ENCODE measurements around the gene KHNYN. TPM values are rescaled to one million over a fixed set of nuclear protein-coding genes. Genes with fewer than 3 reads are reported as not detected.

The KHNYN gene
- total RNA-seq, 1 experiment from 2014 or later = 33.2 TPM

GRCh38 chr14:24431569-24432258 is 2.0 kb downstream of the KHNYN start (continued):
- TF ChIP-seq, protein P1, sequence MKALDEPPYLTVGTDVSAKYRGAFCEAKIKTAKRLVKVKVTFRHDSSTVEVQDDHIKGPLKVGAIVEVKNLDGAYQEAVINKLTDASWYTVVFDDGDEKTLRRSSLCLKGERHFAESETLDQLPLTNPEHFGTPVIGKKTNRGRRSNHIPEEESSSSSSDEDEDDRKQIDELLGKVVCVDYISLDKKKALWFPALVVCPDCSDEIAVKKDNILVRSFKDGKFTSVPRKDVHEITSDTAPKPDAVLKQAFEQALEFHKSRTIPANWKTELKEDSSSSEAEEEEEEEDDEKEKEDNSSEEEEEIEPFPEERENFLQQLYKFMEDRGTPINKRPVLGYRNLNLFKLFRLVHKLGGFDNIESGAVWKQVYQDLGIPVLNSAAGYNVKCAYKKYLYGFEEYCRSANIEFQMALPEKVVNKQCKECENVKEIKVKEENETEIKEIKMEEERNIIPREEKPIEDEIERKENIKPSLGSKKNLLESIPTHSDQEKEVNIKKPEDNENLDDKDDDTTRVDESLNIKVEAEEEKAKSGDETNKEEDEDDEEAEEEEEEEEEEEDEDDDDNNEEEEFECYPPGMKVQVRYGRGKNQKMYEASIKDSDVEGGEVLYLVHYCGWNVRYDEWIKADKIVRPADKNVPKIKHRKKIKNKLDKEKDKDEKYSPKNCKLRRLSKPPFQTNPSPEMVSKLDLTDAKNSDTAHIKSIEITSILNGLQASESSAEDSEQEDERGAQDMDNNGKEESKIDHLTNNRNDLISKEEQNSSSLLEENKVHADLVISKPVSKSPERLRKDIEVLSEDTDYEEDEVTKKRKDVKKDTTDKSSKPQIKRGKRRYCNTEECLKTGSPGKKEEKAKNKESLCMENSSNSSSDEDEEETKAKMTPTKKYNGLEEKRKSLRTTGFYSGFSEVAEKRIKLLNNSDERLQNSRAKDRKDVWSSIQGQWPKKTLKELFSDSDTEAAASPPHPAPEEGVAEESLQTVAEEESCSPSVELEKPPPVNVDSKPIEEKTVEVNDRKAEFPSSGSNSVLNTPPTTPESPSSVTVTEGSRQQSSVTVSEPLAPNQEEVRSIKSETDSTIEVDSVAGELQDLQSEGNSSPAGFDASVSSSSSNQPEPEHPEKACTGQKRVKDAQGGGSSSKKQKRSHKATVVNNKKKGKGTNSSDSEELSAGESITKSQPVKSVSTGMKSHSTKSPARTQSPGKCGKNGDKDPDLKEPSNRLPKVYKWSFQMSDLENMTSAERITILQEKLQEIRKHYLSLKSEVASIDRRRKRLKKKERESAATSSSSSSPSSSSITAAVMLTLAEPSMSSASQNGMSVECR (CRISPR knock-in tag; IDR thresholded peaks at IDR 0.05; ENCODE audit: borderline replicate concordance) = no peak
- no peak for TF ChIP-seq ATF1 (CRISPR knock-in tag; IDR thresholded peaks at IDR 0.05)
- no peak for TF ChIP-seq IRF2 (CRISPR knock-in tag; IDR thresholded peaks at IDR 0.05; ENCODE audit: borderline replicate concordance, low read depth)
- TF ChIP-seq FOXJ3 (CRISPR knock-in tag; IDR thresholded peaks at IDR 0.05; ENCODE audit: borderline replicate concordance) = no peak
- TF ChIP-seq RORB (CRISPR knock-in tag; IDR thresholded peaks at IDR 0.05) = no peak
- TF ChIP-seq PRRX2 (CRISPR knock-in tag; IDR thresholded peaks at IDR 0.05) = no peak
- TF ChIP-seq, protein P2, sequence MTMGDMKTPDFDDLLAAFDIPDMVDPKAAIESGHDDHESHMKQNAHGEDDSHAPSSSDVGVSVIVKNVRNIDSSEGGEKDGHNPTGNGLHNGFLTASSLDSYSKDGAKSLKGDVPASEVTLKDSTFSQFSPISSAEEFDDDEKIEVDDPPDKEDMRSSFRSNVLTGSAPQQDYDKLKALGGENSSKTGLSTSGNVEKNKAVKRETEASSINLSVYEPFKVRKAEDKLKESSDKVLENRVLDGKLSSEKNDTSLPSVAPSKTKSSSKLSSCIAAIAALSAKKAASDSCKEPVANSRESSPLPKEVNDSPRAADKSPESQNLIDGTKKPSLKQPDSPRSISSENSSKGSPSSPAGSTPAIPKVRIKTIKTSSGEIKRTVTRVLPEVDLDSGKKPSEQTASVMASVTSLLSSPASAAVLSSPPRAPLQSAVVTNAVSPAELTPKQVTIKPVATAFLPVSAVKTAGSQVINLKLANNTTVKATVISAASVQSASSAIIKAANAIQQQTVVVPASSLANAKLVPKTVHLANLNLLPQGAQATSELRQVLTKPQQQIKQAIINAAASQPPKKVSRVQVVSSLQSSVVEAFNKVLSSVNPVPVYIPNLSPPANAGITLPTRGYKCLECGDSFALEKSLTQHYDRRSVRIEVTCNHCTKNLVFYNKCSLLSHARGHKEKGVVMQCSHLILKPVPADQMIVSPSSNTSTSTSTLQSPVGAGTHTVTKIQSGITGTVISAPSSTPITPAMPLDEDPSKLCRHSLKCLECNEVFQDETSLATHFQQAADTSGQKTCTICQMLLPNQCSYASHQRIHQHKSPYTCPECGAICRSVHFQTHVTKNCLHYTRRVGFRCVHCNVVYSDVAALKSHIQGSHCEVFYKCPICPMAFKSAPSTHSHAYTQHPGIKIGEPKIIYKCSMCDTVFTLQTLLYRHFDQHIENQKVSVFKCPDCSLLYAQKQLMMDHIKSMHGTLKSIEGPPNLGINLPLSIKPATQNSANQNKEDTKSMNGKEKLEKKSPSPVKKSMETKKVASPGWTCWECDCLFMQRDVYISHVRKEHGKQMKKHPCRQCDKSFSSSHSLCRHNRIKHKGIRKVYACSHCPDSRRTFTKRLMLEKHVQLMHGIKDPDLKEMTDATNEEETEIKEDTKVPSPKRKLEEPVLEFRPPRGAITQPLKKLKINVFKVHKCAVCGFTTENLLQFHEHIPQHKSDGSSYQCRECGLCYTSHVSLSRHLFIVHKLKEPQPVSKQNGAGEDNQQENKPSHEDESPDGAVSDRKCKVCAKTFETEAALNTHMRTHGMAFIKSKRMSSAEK (CRISPR knock-in tag; IDR thresholded peaks at IDR 0.05; ENCODE audit: borderline replicate concordance) = no peak
- TF ChIP-seq, protein P3, sequence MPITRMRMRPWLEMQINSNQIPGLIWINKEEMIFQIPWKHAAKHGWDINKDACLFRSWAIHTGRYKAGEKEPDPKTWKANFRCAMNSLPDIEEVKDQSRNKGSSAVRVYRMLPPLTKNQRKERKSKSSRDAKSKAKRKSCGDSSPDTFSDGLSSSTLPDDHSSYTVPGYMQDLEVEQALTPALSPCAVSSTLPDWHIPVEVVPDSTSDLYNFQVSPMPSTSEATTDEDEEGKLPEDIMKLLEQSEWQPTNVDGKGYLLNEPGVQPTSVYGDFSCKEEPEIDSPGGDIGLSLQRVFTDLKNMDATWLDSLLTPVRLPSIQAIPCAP (CRISPR knock-in tag; IDR thresholded peaks at IDR 0.05) = no peak
- TF ChIP-seq, protein P4, sequence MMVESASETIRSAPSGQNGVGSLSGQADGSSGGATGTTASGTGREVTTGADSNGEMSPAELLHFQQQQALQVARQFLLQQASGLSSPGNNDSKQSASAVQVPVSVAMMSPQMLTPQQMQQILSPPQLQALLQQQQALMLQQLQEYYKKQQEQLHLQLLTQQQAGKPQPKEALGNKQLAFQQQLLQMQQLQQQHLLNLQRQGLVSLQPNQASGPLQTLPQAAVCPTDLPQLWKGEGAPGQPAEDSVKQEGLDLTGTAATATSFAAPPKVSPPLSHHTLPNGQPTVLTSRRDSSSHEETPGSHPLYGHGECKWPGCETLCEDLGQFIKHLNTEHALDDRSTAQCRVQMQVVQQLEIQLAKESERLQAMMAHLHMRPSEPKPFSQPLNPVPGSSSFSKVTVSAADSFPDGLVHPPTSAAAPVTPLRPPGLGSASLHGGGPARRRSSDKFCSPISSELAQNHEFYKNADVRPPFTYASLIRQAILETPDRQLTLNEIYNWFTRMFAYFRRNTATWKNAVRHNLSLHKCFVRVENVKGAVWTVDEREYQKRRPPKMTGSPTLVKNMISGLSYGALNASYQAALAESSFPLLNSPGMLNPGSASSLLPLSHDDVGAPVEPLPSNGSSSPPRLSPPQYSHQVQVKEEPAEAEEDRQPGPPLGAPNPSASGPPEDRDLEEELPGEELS (CRISPR knock-in tag; IDR thresholded peaks at IDR 0.05) = no peak
- TF ChIP-seq ESRRA (CRISPR knock-in tag; IDR thresholded peaks at IDR 0.05; ENCODE audit: borderline replicate concordance) = no peak
- TF ChIP-seq, protein P5, sequence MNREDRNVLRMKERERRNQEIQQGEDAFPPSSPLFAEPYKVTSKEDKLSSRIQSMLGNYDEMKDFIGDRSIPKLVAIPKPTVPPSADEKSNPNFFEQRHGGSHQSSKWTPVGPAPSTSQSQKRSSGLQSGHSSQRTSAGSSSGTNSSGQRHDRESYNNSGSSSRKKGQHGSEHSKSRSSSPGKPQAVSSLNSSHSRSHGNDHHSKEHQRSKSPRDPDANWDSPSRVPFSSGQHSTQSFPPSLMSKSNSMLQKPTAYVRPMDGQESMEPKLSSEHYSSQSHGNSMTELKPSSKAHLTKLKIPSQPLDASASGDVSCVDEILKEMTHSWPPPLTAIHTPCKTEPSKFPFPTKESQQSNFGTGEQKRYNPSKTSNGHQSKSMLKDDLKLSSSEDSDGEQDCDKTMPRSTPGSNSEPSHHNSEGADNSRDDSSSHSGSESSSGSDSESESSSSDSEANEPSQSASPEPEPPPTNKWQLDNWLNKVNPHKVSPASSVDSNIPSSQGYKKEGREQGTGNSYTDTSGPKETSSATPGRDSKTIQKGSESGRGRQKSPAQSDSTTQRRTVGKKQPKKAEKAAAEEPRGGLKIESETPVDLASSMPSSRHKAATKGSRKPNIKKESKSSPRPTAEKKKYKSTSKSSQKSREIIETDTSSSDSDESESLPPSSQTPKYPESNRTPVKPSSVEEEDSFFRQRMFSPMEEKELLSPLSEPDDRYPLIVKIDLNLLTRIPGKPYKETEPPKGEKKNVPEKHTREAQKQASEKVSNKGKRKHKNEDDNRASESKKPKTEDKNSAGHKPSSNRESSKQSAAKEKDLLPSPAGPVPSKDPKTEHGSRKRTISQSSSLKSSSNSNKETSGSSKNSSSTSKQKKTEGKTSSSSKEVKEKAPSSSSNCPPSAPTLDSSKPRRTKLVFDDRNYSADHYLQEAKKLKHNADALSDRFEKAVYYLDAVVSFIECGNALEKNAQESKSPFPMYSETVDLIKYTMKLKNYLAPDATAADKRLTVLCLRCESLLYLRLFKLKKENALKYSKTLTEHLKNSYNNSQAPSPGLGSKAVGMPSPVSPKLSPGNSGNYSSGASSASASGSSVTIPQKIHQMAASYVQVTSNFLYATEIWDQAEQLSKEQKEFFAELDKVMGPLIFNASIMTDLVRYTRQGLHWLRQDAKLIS (CRISPR knock-in tag; IDR thresholded peaks at IDR 0.05; ENCODE audit: borderline replicate concordance) = no peak
- TF ChIP-seq JAZF1 (CRISPR knock-in tag; IDR thresholded peaks at IDR 0.05) = no peak
- TF ChIP-seq ZNF317 (CRISPR knock-in tag; IDR thresholded peaks at IDR 0.05; ENCODE audit: borderline replicate concordance, low read depth) = no peak
- TF ChIP-seq NFE2L1 (CRISPR knock-in tag; IDR thresholded peaks at IDR 0.05) = no peak
- TF ChIP-seq, protein P6, sequence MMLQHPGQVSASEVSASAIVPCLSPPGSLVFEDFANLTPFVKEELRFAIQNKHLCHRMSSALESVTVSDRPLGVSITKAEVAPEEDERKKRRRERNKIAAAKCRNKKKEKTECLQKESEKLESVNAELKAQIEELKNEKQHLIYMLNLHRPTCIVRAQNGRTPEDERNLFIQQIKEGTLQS (CRISPR knock-in tag; conservative IDR thresholded peaks at IDR 0.05) = no peak
- peak; percentile 58 for TF ChIP-seq SP1 (CRISPR knock-in tag; conservative IDR thresholded peaks at IDR 0.05)
- no peak for TF ChIP-seq TEAD1 (CRISPR knock-in tag; IDR thresholded peaks at IDR 0.05)

Data from WTC11 (cell line).